MCF 10A (cell line): ENCODE data around the gene SON. TPM values are rescaled to one million over a fixed set of nuclear protein-coding genes. Genes with fewer than 3 reads are reported as not detected.

Experiments
- BruUV-seq: library from RNA; stranded (reverse); fragments of 400-500 nt; replicated peaks from 2 replicates; lab custom pipeline; 2021; lab: Mats Ljungman, UMichigan
- CTCF ChIA-PET: fragments of 300-600 bp; sonication (Branson Sonifier 250); formaldehyde crosslinking; extraction: SDS; loops from one replicate; lab custom pipeline; 2021; ENCODE audit warnings: antibody characterized with exemption, inconsistent platforms; lab: Yijun Ruan, JAX
- POLR2A ChIA-PET: fragments of 300-600, 350-650 bp; sonication (Branson Sonifier 250); formaldehyde crosslinking; extraction: SDS; loops from one replicate; lab custom pipeline; 2020; ENCODE audit warnings: antibody characterized with exemption, inconsistent platforms; lab: Yijun Ruan, JAX
- DNase-seq: peaks from one replicate; pipeline ENCODE4 v3.0.0-alpha.2; 2018; ENCODE audit not compliant: unreplicated experiment
- H3K27ac Mint-ChIP-seq: one replicate; pipeline ENCODE4 v1.8.0; 2022; ENCODE audit warnings: mild to moderate bottlenecking, low read depth, mixed read lengths; ENCODE audit not compliant: unreplicated experiment
- H3K27me3 Mint-ChIP-seq: one replicate; pipeline ENCODE4 v1.8.0; 2022; ENCODE audit warnings: mixed read lengths; ENCODE audit not compliant: insufficient read depth, unreplicated experiment
- H3K36me3 Mint-ChIP-seq: one replicate; pipeline ENCODE4 v1.8.0; 2022; ENCODE audit warnings: mild to moderate bottlenecking, moderate library complexity, mixed read lengths; ENCODE audit not compliant: insufficient read depth, unreplicated experiment
- H3K4me1 Mint-ChIP-seq: one replicate; pipeline ENCODE4 v1.8.0; 2022; ENCODE audit warnings: mixed read lengths; ENCODE audit not compliant: insufficient read depth, unreplicated experiment
- H3K4me3 Mint-ChIP-seq: one replicate; pipeline ENCODE4 v1.8.0; 2022; ENCODE audit warnings: mild to moderate bottlenecking, moderate library complexity, mixed read lengths; ENCODE audit not compliant: unreplicated experiment
- H3K9me3 Mint-ChIP-seq: one replicate; pipeline ENCODE4 v1.8.0; 2022; ENCODE audit warnings: mixed read lengths; ENCODE audit not compliant: unreplicated experiment
- intact Hi-C: fragments of 100-400 bp; cut with micrococcal nuclease; formaldehyde crosslinking; loops from 2 replicates; pipeline ENCODE4 v1.14.1; 2022
- total RNA-seq: library from RNA; stranded (reverse); gene quantifications from 2 replicates; pipeline ENCODE4 v1.2.3, GENCODE V29; 2022
- TF ChIP-seq, protein P1 (sequence below): fragments of 200-600 bp; IDR thresholded peaks from one replicate; pipeline ENCODE4 v1.8.0; 2022; ENCODE audit warnings: antibody characterized with exemption, mild to moderate bottlenecking; ENCODE audit not compliant: unreplicated experiment

SON gene
- total RNA-seq, 1 experiment from 2014 or later: 289 TPM

DNA sequence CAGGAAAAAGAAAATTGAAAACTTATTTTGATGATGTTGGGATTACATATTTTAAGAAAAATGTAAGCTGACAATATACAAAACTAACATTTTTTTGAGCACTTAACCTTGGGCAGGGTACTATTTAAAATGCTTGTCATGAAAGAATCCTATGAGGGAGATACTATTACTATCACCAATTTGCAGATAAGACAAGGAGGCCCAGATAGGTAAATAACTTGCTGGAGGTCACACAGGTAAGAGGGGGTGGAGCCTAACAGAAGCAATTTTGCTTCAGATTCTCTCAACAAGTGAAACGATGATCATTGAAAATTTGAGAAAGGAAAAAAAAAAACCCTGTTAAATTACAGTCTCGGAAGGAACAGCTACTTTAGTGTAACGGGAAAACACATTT lies 2.1 kb upstream of the SON start:
- intact Hi-C loops: no loop called here
- TF ChIP-seq, protein P1, sequence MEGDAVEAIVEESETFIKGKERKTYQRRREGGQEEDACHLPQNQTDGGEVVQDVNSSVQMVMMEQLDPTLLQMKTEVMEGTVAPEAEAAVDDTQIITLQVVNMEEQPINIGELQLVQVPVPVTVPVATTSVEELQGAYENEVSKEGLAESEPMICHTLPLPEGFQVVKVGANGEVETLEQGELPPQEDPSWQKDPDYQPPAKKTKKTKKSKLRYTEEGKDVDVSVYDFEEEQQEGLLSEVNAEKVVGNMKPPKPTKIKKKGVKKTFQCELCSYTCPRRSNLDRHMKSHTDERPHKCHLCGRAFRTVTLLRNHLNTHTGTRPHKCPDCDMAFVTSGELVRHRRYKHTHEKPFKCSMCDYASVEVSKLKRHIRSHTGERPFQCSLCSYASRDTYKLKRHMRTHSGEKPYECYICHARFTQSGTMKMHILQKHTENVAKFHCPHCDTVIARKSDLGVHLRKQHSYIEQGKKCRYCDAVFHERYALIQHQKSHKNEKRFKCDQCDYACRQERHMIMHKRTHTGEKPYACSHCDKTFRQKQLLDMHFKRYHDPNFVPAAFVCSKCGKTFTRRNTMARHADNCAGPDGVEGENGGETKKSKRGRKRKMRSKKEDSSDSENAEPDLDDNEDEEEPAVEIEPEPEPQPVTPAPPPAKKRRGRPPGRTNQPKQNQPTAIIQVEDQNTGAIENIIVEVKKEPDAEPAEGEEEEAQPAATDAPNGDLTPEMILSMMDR: no peak
- CTCF ChIA-PET: interaction anchor here (1.3 kb wide), 1 partner anchor 343 kb away, joined by 6 read pairs; no protein-coding TSS in a partner anchor

DNA sequence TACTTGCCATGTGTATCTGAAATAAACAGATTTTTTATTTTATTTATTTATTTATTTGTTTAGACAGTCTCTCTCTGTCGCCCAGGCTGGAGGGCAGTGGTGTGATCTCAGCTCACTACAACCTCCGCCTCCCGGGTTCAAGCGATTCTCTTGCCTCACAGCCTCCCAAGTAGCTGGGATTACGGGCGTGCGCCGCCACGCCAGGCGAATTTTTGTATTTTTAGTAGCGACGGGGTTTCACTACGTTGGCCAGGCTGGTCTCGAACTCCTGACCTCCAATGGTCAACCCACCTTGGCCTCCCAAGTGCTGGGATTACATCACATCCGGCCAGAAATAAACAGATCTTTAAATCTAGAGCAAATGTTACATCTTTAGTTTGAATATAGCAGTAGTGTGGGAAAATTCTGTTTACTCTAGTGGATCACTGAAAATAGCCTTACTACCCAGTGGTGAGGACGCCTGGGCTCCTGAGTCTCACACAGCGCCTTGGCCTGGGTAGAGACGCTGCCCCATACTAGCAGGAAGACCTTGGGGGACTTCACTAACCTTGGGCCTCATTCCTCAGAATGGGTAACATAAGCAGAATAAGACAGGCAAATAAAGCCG lies 1.6 kb upstream of the SON start:
- Mint-ChIP-seq H3K4me3 (peak overlapping the region; percentile 81), H3K27me3 (no peaks in the 10 kb centered on the region), H3K36me3 (peaks cover 53% of the 10 kb centered on the region), H3K9me3 (no peaks in the 10 kb centered on the region), H3K4me1 (peaks cover 22% of the 10 kb centered on the region), H3K27ac (peak overlapping the region; percentile 99)
- intact Hi-C loops: no loop called here
- peak; percentile 27 for DNase-seq
- CTCF ChIA-PET: no interaction called here
- BruUV-seq: TSS peak; percentile 70
- POLR2A ChIA-PET: interaction anchor here (0.7 to 9.0 kb wide), 22 partner anchors 10 to 769 kb away, joined by 3 to 89 read pairs (median 6); partner anchors contain the start of genes DNAJC28, DONSON, IFNAR1 and PAXBP1
- TF ChIP-seq, protein P1: no peak

More for the DNA sequence above, 2.1 kb upstream of the SON start:
- no peaks in the 10 kb centered on the region for H3K9me3 Mint-ChIP-seq
- peak overlapping the region; percentile 99 for H3K27ac Mint-ChIP-seq
- H3K4me3 Mint-ChIP-seq: peak overlapping the region; percentile 81
- peaks cover 17% of the 10 kb centered on the region for H3K4me1 Mint-ChIP-seq
- H3K27me3 Mint-ChIP-seq: no peaks in the 10 kb centered on the region
- peak; percentile 17 for DNase-seq
- POLR2A ChIA-PET: interaction anchor here (0.6 to 9.0 kb wide), 17 partner anchors 9 to 216 kb away, joined by 3 to 89 read pairs (median 5); partner anchors contain the start of genes DNAJC28, DONSON, IFNAR1 and TMEM50B
- H3K36me3 Mint-ChIP-seq: peaks cover 51% of the 10 kb centered on the region
- BruUV-seq: no TSS peak

DNA sequence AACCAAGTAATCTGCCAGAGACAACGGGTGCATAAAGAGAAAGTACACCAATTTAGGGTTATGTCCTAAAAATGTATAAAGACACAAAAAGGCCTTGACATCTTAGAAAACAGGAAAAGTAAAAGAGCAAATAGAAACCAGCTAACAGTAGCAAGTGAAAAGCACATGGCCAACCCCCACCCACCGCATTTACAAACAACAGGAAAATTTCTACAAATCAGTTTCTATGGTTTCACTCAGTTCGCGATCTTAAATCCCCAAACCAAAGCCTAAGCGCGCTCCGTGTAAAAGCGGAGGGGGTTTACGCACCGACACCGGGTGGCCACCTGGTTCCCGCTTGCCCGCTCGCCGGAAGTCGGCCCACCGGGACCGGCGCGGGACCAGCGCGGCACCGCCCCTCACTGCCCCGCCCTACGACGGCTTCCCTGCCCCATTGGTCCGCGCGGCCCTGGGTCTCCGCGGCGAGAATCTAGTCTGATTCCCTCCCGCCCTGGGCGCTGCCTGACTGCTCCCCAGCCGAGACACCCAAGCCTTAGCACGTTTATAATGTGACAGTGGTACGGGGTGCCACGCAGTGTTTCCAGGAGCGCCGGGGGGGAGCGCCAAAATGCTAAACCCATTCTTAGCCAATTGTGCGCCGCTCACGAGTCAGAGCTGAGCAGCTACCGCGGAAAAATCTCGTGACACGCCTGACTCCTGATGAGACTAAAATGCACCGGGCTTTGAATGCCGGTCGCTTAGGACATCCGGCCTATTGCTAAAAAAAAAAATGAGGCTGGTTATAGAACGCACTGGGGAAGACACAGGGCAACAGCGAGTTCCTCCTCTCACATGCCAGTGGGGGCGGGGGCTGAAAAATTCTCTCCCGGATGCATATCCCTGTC lies 840 bp upstream of the SON start, which contains the start of gene GART:
GART (minus strand) TSS at position 362 of the 884 bp plus-strand sequence. CDS start 2,802 bp downstream, outside the sequence.
- Mint-ChIP-seq H3K36me3 (peaks cover 53% of the 10 kb centered on the region), H3K27me3 (no peaks in the 10 kb centered on the region), H3K27ac (peak within 1 kb of the TSS; percentile 99), H3K4me1 (peaks cover 24% of the 10 kb centered on the region), H3K9me3 (no peaks in the 10 kb centered on the region), H3K4me3 (peak within 1 kb of the TSS; percentile 81)
- TF ChIP-seq, protein P1: no peak
- POLR2A ChIA-PET: interaction anchor here (0.7 to 9.0 kb wide), 24 partner anchors 11 to 770 kb away, joined by 3 to 89 read pairs (median 6); partner anchors contain the start of genes CRYZL1, DNAJC28, DONSON and IFNAR1
- peak; percentile 88 for DNase-seq
- CTCF ChIA-PET: no interaction called here
- BruUV-seq: no TSS peak
- intact Hi-C loops: no loop called here
